Suppressor macrophage treated with lipopolysaccharide for 1 hour (primary cell): ENCODE measurements around the gene FAM50B.

Source experiments
- DNase-seq, 3 donors: peaks; one replicate each; pipeline ENCODE4 v3.0.0-alpha.2; 2020 to 2022

FAM50B gene

GRCh38 chr6:3848925-3849605, at the start of gene FAM50B:
Gene FAM50B, plus strand, starts transcription at chr6:3849373. Its CDS starts 439 bp downstream, at chr6:3849812.
- peak; percentile 91 to 96 (median 92) for DNase-seq

GRCh38 chr6:3799719-3800118, 49.5 kb upstream of the FAM50B start:
- DNase-seq, result no peak

- DNase-seq, result no peak
These were observed 48.2 kb upstream of the FAM50B start for GRCh38 chr6:3800850-3801591.

GRCh38 chr6:3801960-3802359, 47.2 kb upstream of the FAM50B start:
- DNase-seq, result no peak

- peak; percentile 38 to 65 (median 56) for DNase-seq
These were observed 45.3 kb upstream of the FAM50B start for GRCh38 chr6:3803627-3804468.

GRCh38 chr6:3804964-3805363, 44.2 kb upstream of the FAM50B start:
- no peak for DNase-seq

- DNase-seq, result no peak
These were observed 43.6 kb upstream of the FAM50B start for GRCh38 chr6:3805448-3806123.

GRCh38 chr6:3806169-3806922, 42.8 kb upstream of the FAM50B start:
- no peak for DNase-seq

GRCh38 chr6:3808199-3808598, 41.0 kb upstream of the FAM50B start:
- peak in 1 of 3 donors; percentile 10 for DNase-seq

GRCh38 chr6:3808759-3809514, 40.2 kb upstream of the FAM50B start:
- DNase-seq, result peak in 1 of 3 donors; percentile 9

GRCh38 chr6:3809515-3809891, 39.7 kb upstream of the FAM50B start:
- DNase-seq, result no peak

- DNase-seq, result no peak
These were observed 39.2 kb upstream of the FAM50B start for GRCh38 chr6:3809982-3810381.

- DNase-seq, result no peak
These were observed 38.0 kb upstream of the FAM50B start for GRCh38 chr6:3811191-3811590.

- DNase-seq, result no peak
These were observed 36.6 kb upstream of the FAM50B start for GRCh38 chr6:3812596-3812995.

GRCh38 chr6:3813150-3813780, 35.9 kb upstream of the FAM50B start:
- peak; percentile 79 to 89 (median 83) for DNase-seq

- DNase-seq, result no peak
These were observed 35.3 kb upstream of the FAM50B start for GRCh38 chr6:3813918-3814317.

- no peak for DNase-seq
These were observed 34.6 kb upstream of the FAM50B start for GRCh38 chr6:3814539-3814938.

- no peak for DNase-seq
These were observed 32.9 kb upstream of the FAM50B start for GRCh38 chr6:3816251-3816650.

- no peak for DNase-seq
These were observed 29.7 kb upstream of the FAM50B start for GRCh38 chr6:3819161-3820110.

- DNase-seq, result no peak
These were observed 28.6 kb upstream of the FAM50B start for GRCh38 chr6:3820563-3820962.
